Astrocyte (in vitro differentiated cells and primary cell): ENCODE data around the gene C21orf58. TPM values are rescaled to one million over a fixed set of nuclear protein-coding genes. Genes with fewer than 3 reads are reported as not detected.

Source experiments
- DNase-seq: peaks from one replicate; pipeline ENCODE4 v3.0.0-alpha.2; 2010; ENCODE audit warnings: low read depth
- FAIRE-seq: peaks from 2 replicates; lab custom pipeline; 2011; peaks lifted over from hg19 to GRCh38; lab: Jason Lieb, UNC
- H2AFZ ChIP-seq: 2 replicates; pipeline ENCODE4 v1.6.0; 2012; ENCODE audit warnings: low read depth, low read length, inconsistent platforms
- H3K27ac ChIP-seq: 2 replicates; pipeline ENCODE4 v1.5.1; 2011; ENCODE audit warnings: low read depth, low read length, inconsistent platforms
- H3K27me3 ChIP-seq: 2 replicates; pipeline ENCODE4 v1.6.0; 2011; ENCODE audit warnings: low read length, inconsistent platforms; ENCODE audit not compliant: insufficient read depth
- H3K36me3 ChIP-seq: 2 replicates; pipeline ENCODE4 v1.5.1; 2011; ENCODE audit warnings: low read length, inconsistent platforms; ENCODE audit not compliant: insufficient read depth
- H3K4me1 ChIP-seq: 2 replicates; pipeline ENCODE4 v1.5.1; 2011; ENCODE audit warnings: low read length, inconsistent platforms; ENCODE audit not compliant: insufficient read depth
- H3K4me2 ChIP-seq: 2 replicates; pipeline ENCODE4 v1.6.0; 2012; ENCODE audit warnings: low read length, inconsistent platforms
- H3K4me3 ChIP-seq: 2 replicates; pipeline ENCODE4 v1.5.1; 2011; ENCODE audit warnings: low read depth, mild to moderate bottlenecking, low read length, inconsistent platforms; ENCODE audit not compliant: insufficient read depth
- H3K79me2 ChIP-seq: 2 replicates; pipeline ENCODE4 v1.6.0; 2012; ENCODE audit warnings: mild to moderate bottlenecking, low read length, inconsistent platforms; ENCODE audit not compliant: insufficient read depth
- H3K9ac ChIP-seq: 2 replicates; pipeline ENCODE4 v1.6.0; 2012; ENCODE audit warnings: mild to moderate bottlenecking, low read length, inconsistent platforms
- H3K9me3 ChIP-seq: 2 replicates; pipeline ENCODE4 v1.5.1; 2012; ENCODE audit warnings: low read depth, mild to moderate bottlenecking, low read length, inconsistent platforms; ENCODE audit not compliant: insufficient read depth
- H4K20me1 ChIP-seq: 2 replicates; pipeline ENCODE4 v1.6.0; 2012; ENCODE audit warnings: low read length, inconsistent platforms; ENCODE audit not compliant: insufficient read depth
- H3K27ac Mint-ChIP-seq: one replicate; pipeline ENCODE4 v1.8.0; 2021; ENCODE audit warnings: mild to moderate bottlenecking, mixed read lengths; ENCODE audit not compliant: unreplicated experiment
- H3K27me3 Mint-ChIP-seq: one replicate; pipeline ENCODE4 v1.8.0; 2021; ENCODE audit warnings: low read depth, mixed read lengths; ENCODE audit not compliant: unreplicated experiment
- H3K36me3 Mint-ChIP-seq: one replicate; pipeline ENCODE4 v1.8.0; 2021; ENCODE audit warnings: low read depth, mixed read lengths; ENCODE audit not compliant: unreplicated experiment
- H3K4me1 Mint-ChIP-seq: one replicate; pipeline ENCODE4 v1.8.0; 2021; ENCODE audit warnings: low read depth, mixed read lengths; ENCODE audit not compliant: unreplicated experiment
- H3K4me3 Mint-ChIP-seq: one replicate; pipeline ENCODE4 v1.8.0; 2021; ENCODE audit warnings: mild to moderate bottlenecking, moderate library complexity, mixed read lengths; ENCODE audit not compliant: unreplicated experiment
- H3K9me3 Mint-ChIP-seq: one replicate; pipeline ENCODE4 v1.8.0; 2021; ENCODE audit warnings: mild to moderate bottlenecking, mixed read lengths; ENCODE audit not compliant: unreplicated experiment
- CTCF ChIP-seq: IDR thresholded peaks from 2 replicates; pipeline ENCODE4 v1.5.1; 2011; ENCODE audit warnings: low read depth, mild to moderate bottlenecking, inconsistent platforms, low read length, moderate library complexity; ENCODE audit not compliant: insufficient read depth
- EZH2 ChIP-seq: IDR thresholded peaks from 2 replicates; pipeline ENCODE4 v1.6.1; 2012; ENCODE audit warnings: mild to moderate bottlenecking, low read length, inconsistent platforms; ENCODE audit not compliant: insufficient read depth
- total RNA-seq: library from RNA; stranded (reverse); gene quantifications from 2 replicates; pipeline ENCODE4 v1.2.1, GENCODE V29; 2021

The C21orf58 gene
- total RNA-seq, 1 donor from 2014 or later = 3.2 TPM

- Mint-ChIP-seq H3K27me3 (no peaks in the 10 kb centered on the region), H3K4me3 (peak overlapping the region; percentile 86), H3K27ac (no peak overlapping the region), H3K9me3 (no peaks in the 10 kb centered on the region), H3K36me3 (peaks cover 4% of the 10 kb centered on the region), H3K4me1 (peaks cover 11% of the 10 kb centered on the region)
- FAIRE-seq (no peak), DNase-seq (peak; percentile 41)
- Histone ChIP-seq H3K4me3 (peak overlapping the region; percentile 82), H2AFZ (peak overlapping the region; percentile 68), H3K4me1 (peaks cover 16% of the 10 kb centered on the region), H4K20me1 (peaks cover 12% of the 10 kb centered on the region), H3K9ac (peak overlapping the region; percentile 97), H3K27ac (peak overlapping the region; percentile 97), H3K4me2 (peak overlapping the region; percentile 97), H3K36me3 (peaks cover 10% of the 10 kb centered on the region), H3K27me3 (no peaks in the 10 kb centered on the region), H3K9me3 (no peaks in the 10 kb centered on the region), H3K79me2 (peaks cover 87% of the 10 kb centered on the region)
- TF ChIP-seq EZH2 = no peak
These were observed 861 bp upstream of the C21orf58 start for GRCh38 chr21:46324390-46325072.

GRCh38 chr21:46323227-46323709, 402 bp downstream of the C21orf58 start:
- FAIRE-seq (no peak), DNase-seq (no peak)
- Histone ChIP-seq H3K36me3 (peaks cover 6% of the 10 kb centered on the region), H3K4me3 (peak overlapping the region; percentile 82), H3K9me3 (no peaks in the 10 kb centered on the region), H3K27ac (peak overlapping the region; percentile 88), H3K27me3 (no peaks in the 10 kb centered on the region), H2AFZ (peak overlapping the region; percentile 84), H3K79me2 (peaks cover 76% of the 10 kb centered on the region), H3K4me2 (peak overlapping the region; percentile 97), H4K20me1 (peaks cover 12% of the 10 kb centered on the region), H3K4me1 (peaks cover 16% of the 10 kb centered on the region), H3K9ac (peak overlapping the region; percentile 90)
- Mint-ChIP-seq H3K4me1 (peaks cover 11% of the 10 kb centered on the region), H3K36me3 (peaks cover 4% of the 10 kb centered on the region), H3K4me3 (peak overlapping the region; percentile 91), H3K27me3 (no peaks in the 10 kb centered on the region), H3K9me3 (no peaks in the 10 kb centered on the region), H3K27ac (peak overlapping the region; percentile 26)
- no peak for TF ChIP-seq EZH2
- TF ChIP-seq CTCF = no peak

GRCh38 chr21:46322351-46323226, 1.1 kb downstream of the C21orf58 start:
- H3K27me3 Mint-ChIP-seq = no peaks in the 10 kb centered on the region
- peak overlapping the region; percentile 84 for H2AFZ ChIP-seq
- peak; percentile 47 for DNase-seq

More at GRCh38 chr21:46322351-46323226, 1.1 kb downstream of the C21orf58 start:
- H3K79me2 ChIP-seq = peaks cover 69% of the 10 kb centered on the region
- Mint-ChIP-seq H3K27ac (peak overlapping the region; percentile 62), H3K4me1 (peaks cover 11% of the 10 kb centered on the region), H3K4me3 (peak overlapping the region; percentile 91), H3K36me3 (peaks cover 2% of the 10 kb centered on the region), H3K9me3 (no peaks in the 10 kb centered on the region)
- no peaks in the 10 kb centered on the region for H3K36me3 ChIP-seq
- no peaks in the 10 kb centered on the region for H3K9me3 ChIP-seq
- H3K4me1 ChIP-seq = peaks cover 16% of the 10 kb centered on the region
- peak overlapping the region; percentile 90 for H3K9ac ChIP-seq
- peak overlapping the region; percentile 97 for H3K4me2 ChIP-seq
- no peaks in the 10 kb centered on the region for H3K27me3 ChIP-seq
- peaks cover 6% of the 10 kb centered on the region for H4K20me1 ChIP-seq
- no peak for TF ChIP-seq EZH2
- no peak for TF ChIP-seq CTCF
- peak overlapping the region; percentile 82 for H3K4me3 ChIP-seq
- peak overlapping the region; percentile 88 for H3K27ac ChIP-seq
- FAIRE-seq = no peak
